ENCODE results near the gene SCO2. TPM values are rescaled to one million over a fixed set of nuclear protein-coding genes. Genes with fewer than 3 reads are reported as not detected.

The SCO2 gene
- total RNA-seq, 2 experiments from 2014 or later, result 4.1 to 4.9 TPM

GRCh38 chr22:50569041-50569459, 43.7 kb upstream of the SCO2 start:
- no peaks in the 10 kb centered on the region for H3K79me2 ChIP-seq (ENCODE audit: insufficient read depth, low read depth, low read length)
- H3K9me2 ChIP-seq (ENCODE audit: insufficient read depth, low read length), result no peaks in the 10 kb centered on the region
- CTCF ChIA-PET (ENCODE audit: unreplicated experiment), result interaction anchor here (0.6 kb wide), 1 partner anchor 52 kb away, joined by 3 read pairs; no protein-coding TSS in a partner anchor
- no peak for DNase-seq (ENCODE audit: low spot score)
- intact Hi-C loops (cut with micrococcal nuclease; ENCODE audit: unreplicated experiment), result no loop called here
- POLR2A ChIA-PET, result no interaction called here
- no peaks in the 10 kb centered on the region for H3K9me3 ChIP-seq (ENCODE audit: low read length)
- peaks cover 26% of the 10 kb centered on the region for H3K4me1 ChIP-seq (ENCODE audit: insufficient read depth, low read length, poor library complexity, severe bottlenecking)
- H3K4me3 ChIP-seq (ENCODE audit: low read depth, low read length, poor library complexity, severe bottlenecking), result no peak overlapping the region
- no peak overlapping the region for H3K4me2 ChIP-seq (ENCODE audit: low read length)
- peaks cover 67% of the 10 kb centered on the region for H3K36me3 ChIP-seq (ENCODE audit: insufficient read depth, low read length)
- no peaks in the 10 kb centered on the region for H4K20me1 ChIP-seq (ENCODE audit: insufficient read depth, low read length)
- TF ChIP-seq CTCF (conservative IDR thresholded peaks at IDR 0.05; ENCODE audit: low read length), result no peak
- TF ChIP-seq EZH2phosphoT487 (IDR thresholded peaks at IDR 0.05; ENCODE audit: borderline replicate concordance, low read depth, low read length), result no peak
- BruUV-seq (replicated peaks), result no TSS peak
- no peak overlapping the region for H3K27ac ChIP-seq (ENCODE audit: low read depth, low read length, poor library complexity, severe bottlenecking)
- H2AFZ ChIP-seq (ENCODE audit: low read length), result no peak overlapping the region

- BruUV-seq (replicated peaks), result no TSS peak
- TF ChIP-seq CTCF (conservative IDR thresholded peaks at IDR 0.05; ENCODE audit: low read length) (no peak), EZH2phosphoT487 (IDR thresholded peaks at IDR 0.05; ENCODE audit: borderline replicate concordance, low read depth, low read length) (no peak)
- POLR2A ChIA-PET, result no interaction called here
- Histone ChIP-seq H3K79me2 (ENCODE audit: insufficient read depth, low read depth, low read length) (no peaks in the 10 kb centered on the region), H3K9me2 (ENCODE audit: insufficient read depth, low read length) (no peaks in the 10 kb centered on the region), H2AFZ (ENCODE audit: low read length) (no peak overlapping the region), H3K4me2 (ENCODE audit: low read length) (no peak overlapping the region), H4K20me1 (ENCODE audit: insufficient read depth, low read length) (no peaks in the 10 kb centered on the region), H3K36me3 (ENCODE audit: insufficient read depth, low read length) (peaks cover 63% of the 10 kb centered on the region), H3K4me3 (ENCODE audit: low read depth, low read length, poor library complexity, severe bottlenecking) (no peak overlapping the region), H3K4me1 (ENCODE audit: insufficient read depth, low read length, poor library complexity, severe bottlenecking) (peaks cover 26% of the 10 kb centered on the region), H3K9me3 (ENCODE audit: low read length) (no peaks in the 10 kb centered on the region), H3K27ac (ENCODE audit: low read depth, low read length, poor library complexity, severe bottlenecking) (no peak overlapping the region)
- CTCF ChIA-PET (ENCODE audit: unreplicated experiment), result interaction anchor here (0.6 kb wide), 1 partner anchor 52 kb away, joined by 3 read pairs; no protein-coding TSS in a partner anchor
- no peak for DNase-seq (ENCODE audit: low spot score)
- intact Hi-C loops (cut with micrococcal nuclease; ENCODE audit: unreplicated experiment), result no loop called here
These were observed 43.2 kb upstream of the SCO2 start for GRCh38 chr22:50568626-50569025.

- Histone ChIP-seq H3K79me2 (ENCODE audit: insufficient read depth, low read depth, low read length) (no peaks in the 10 kb centered on the region), H3K36me3 (ENCODE audit: insufficient read depth, low read length) (peaks cover 55% of the 10 kb centered on the region), H3K9me2 (ENCODE audit: insufficient read depth, low read length) (no peaks in the 10 kb centered on the region), H3K4me3 (ENCODE audit: low read depth, low read length, poor library complexity, severe bottlenecking) (no peak overlapping the region), H3K4me1 (ENCODE audit: insufficient read depth, low read length, poor library complexity, severe bottlenecking) (peaks cover 32% of the 10 kb centered on the region), H2AFZ (ENCODE audit: low read length) (no peak overlapping the region), H3K27ac (ENCODE audit: low read depth, low read length, poor library complexity, severe bottlenecking) (no peak overlapping the region), H3K9me3 (ENCODE audit: low read length) (no peaks in the 10 kb centered on the region), H3K4me2 (ENCODE audit: low read length) (no peak overlapping the region), H4K20me1 (ENCODE audit: insufficient read depth, low read length) (no peaks in the 10 kb centered on the region)
- intact Hi-C loops (cut with micrococcal nuclease; ENCODE audit: unreplicated experiment), result no loop called here
- CTCF ChIA-PET (ENCODE audit: unreplicated experiment), result no interaction called here
- DNase-seq (ENCODE audit: low spot score), result no peak
- BruUV-seq (replicated peaks), result no TSS peak
- POLR2A ChIA-PET, result no interaction called here
- no peak for TF ChIP-seq CTCF (conservative IDR thresholded peaks at IDR 0.05; ENCODE audit: low read length)
- TF ChIP-seq EZH2phosphoT487 (IDR thresholded peaks at IDR 0.05; ENCODE audit: borderline replicate concordance, low read depth, low read length), result no peak
These were observed 42.4 kb upstream of the SCO2 start for GRCh38 chr22:50567721-50568252.

Measured in OCI-LY7 (cell line).